Muscle of leg (tissue), 11 donors: ENCODE data around the gene RABEP2. TPM values are rescaled to one million over a fixed set of nuclear protein-coding genes. Genes with fewer than 3 reads are reported as not detected.
A peak's percentile ranks its signal among the peaks of the same experiment; 100 is the strongest.

Experiments used
- DNase-seq: peaks from one replicate; pipeline ENCODE4 v3.0.0; 2013
- H3K27ac ChIP-seq: one replicate; pipeline ENCODE4 v1.5.1; 2013; ENCODE audit warnings: mild to moderate bottlenecking, low read length, control low read depth
- H3K27me3 ChIP-seq: one replicate; pipeline ENCODE4 v1.6.1; 2013; ENCODE audit warnings: low read length; ENCODE audit not compliant: control insufficient read depth, insufficient read depth
- H3K36me3 ChIP-seq: one replicate; pipeline ENCODE4 v1.6.1; 2013; ENCODE audit warnings: low read length; ENCODE audit not compliant: control insufficient read depth, insufficient read depth
- H3K4me1 ChIP-seq: one replicate; pipeline ENCODE4 v1.6.1; 2013; ENCODE audit warnings: low read length; ENCODE audit not compliant: control insufficient read depth, insufficient read depth
- H3K4me3 ChIP-seq: one replicate; pipeline ENCODE4 v1.5.1; 2013; ENCODE audit warnings: low read length, control low read depth
- H3K9me3 ChIP-seq: replicated peaks from 2 replicates; pipeline ENCODE4 v1.6.1; 2013; ENCODE audit warnings: low read depth, low read length; ENCODE audit not compliant: control insufficient read depth
- WGBS: methylation state at CpG from one replicate; pipeline ENCODE4 v1.1.5; 2013; ENCODE audit warnings: missing lambda C conversion rate; ENCODE audit not compliant: insufficient coverage; 5-methylcytosine and 5-hydroxymethylcytosine counted together
- polyA plus RNA-seq, 8 donors: library from polyadenylated mRNA; unstranded; fragments of 120-200 nt; gene quantifications; one replicate each; pipeline versions ENCODE4 v1.2.1 to v1.2.3, GENCODE V29; 2013; ENCODE audit warnings: inconsistent platforms in 1 of 8, low replicate concordance in 1 of 8; ENCODE audit not compliant: insufficient read length in 8 of 8, insufficient read depth in 1 of 8
- total RNA-seq: library from RNA; stranded (reverse); fragments of 120-200 nt; gene quantifications from one replicate; pipeline ENCODE4 v1.2.4, GENCODE V29; 2013

The RABEP2 gene
- total and polyA plus RNA-seq, 9 donors, result 11.6 to 19.3 (median 15.3) TPM

- Histone ChIP-seq H3K27ac (peak overlapping the region; percentile 91), H3K4me3 (peak overlapping the region; percentile 72), H3K4me1 (peaks cover 68% of the 10 kb centered on the region), H3K27me3 (peaks cover 10% of the 10 kb centered on the region), H3K9me3 (no peaks in the 10 kb centered on the region), H3K36me3 (peaks cover 22% of the 10 kb centered on the region)
- WGBS, result under 1% methylated on average over 65 of the region's 66 CpGs
- peak; percentile 92 for DNase-seq
Observed at GRCh38 chr16:28879841-28880588, 45.0 kb downstream of the RABEP2 start.

- no peak for DNase-seq
- Histone ChIP-seq H3K27me3 (peaks cover 10% of the 10 kb centered on the region), H3K4me1 (peaks cover 73% of the 10 kb centered on the region), H3K9me3 (no peaks in the 10 kb centered on the region), H3K27ac (peak overlapping the region; percentile 91), H3K36me3 (peaks cover 22% of the 10 kb centered on the region), H3K4me3 (peak overlapping the region; percentile 72)
- 3% methylated on average over 15 of the region's 27 CpGs for WGBS
Observed at GRCh38 chr16:28879261-28879840, 45.7 kb downstream of the RABEP2 start.

DNA sequence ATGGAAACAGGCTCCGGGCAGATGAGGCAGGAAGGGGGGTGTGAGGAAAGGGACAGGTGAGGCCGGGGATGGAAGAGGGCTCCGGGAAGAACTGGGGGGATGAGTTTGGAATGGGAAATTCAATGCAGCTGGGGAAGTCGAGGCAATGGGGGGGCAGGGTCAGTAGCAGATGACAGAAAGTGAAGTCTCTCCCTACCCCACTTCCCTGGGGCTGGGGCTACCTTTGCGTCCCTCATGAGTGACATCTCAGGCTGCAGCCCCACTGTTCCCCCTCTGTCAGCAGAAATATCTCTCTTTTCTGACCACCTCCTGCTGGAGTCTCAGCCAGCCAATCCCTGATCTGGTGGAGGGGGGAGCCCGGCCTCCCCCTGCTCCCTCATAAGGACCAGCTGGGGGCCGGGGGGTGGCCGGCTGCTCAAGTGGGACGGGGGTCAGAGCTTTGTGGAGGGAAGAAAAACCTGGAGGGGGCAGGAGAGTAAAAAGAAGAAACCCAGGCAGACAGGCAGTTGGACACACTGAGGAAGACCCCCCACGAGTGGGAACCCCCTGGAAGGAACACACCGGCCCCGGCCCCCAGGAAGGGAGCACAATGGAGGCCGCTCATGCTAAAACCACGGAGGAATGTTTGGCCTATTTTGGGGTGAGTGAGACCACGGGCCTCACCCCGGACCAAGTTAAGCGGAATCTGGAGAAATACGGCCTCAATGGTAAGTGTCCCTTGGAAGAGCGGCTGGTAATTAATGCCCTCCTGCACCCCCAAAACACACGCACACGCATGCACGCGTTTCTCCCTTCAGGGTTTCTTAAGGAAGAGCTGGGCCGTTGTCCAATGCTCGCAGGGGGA lies 46.7 kb downstream of the RABEP2 start, which contains the start of gene ATP2A1:
Gene ATP2A1, plus strand, starts transcription at position 406 of the 844 bp plus-strand sequence. Its CDS starts 184 bp downstream, at position 590.
- peak within 1 kb of the TSS; percentile 91 for H3K27ac ChIP-seq
- peaks cover 7% of the 10 kb centered on the region for H3K27me3 ChIP-seq
- H3K9me3 ChIP-seq, result no peaks in the 10 kb centered on the region
- H3K36me3 ChIP-seq, result peaks cover 22% of the 10 kb centered on the region
- DNase-seq, result peak; percentile 52
- WGBS, result 56% methylated on average over 8 of the region's 25 CpGs
- peak within 1 kb of the TSS; percentile 72 for H3K4me3 ChIP-seq
- H3K4me1 ChIP-seq, result peaks cover 70% of the 10 kb centered on the region

- Histone ChIP-seq H3K4me3 (peak overlapping the region; percentile 72), H3K27ac (peak overlapping the region; percentile 91), H3K9me3 (no peaks in the 10 kb centered on the region), H3K27me3 (peaks cover 5% of the 10 kb centered on the region), H3K36me3 (peaks cover 28% of the 10 kb centered on the region), H3K4me1 (peaks cover 64% of the 10 kb centered on the region)
- no peak for DNase-seq
- no CpG with 5 or more reads among the region's 2 CpGs for WGBS
Observed at GRCh38 chr16:28877655-28878000, 47.4 kb downstream of the RABEP2 start.

DNA sequence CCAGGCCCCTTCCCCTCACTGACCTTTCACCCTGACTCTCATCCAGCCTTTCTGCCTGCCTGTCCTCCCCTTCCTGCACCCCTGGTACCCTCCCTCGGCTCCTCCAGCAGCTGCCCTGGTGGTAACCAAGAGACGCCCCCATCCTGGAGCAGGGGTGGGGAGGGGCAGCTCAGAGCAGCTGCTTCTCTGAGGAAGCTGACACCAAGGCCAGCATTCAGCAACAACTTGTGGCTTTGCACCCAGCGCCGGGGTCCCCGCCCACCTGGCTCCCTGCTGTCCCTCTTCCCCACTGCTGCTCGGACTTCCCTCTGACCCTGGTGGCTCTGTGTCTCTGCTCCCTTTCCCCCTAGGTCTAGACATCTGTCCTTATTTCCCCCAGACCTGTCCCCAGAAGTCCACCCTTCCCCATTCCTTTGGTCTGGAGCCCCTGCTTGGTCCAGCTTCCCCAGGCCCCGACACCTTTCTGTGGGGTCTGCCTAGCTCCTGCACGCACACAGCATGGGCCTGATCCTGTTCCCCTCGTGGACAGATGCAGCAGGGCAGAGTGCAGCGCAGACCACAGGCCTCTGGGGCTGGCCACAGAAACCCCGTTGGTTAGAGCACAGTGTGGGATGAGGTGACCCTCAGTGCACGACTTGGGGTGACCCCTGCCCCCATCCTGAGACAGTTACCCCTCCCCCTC lies 47.9 kb downstream of the RABEP2 start:
- DNase-seq, result peak; percentile 74
- peak overlapping the region; percentile 94 for H3K27ac ChIP-seq
- 15% methylated on average over 5 of the region's 12 CpGs for WGBS
- H3K36me3 ChIP-seq, result peaks cover 33% of the 10 kb centered on the region
- peaks cover 58% of the 10 kb centered on the region for H3K4me1 ChIP-seq
- no peak overlapping the region for H3K4me3 ChIP-seq
- H3K27me3 ChIP-seq, result peaks cover 5% of the 10 kb centered on the region
- no peaks in the 10 kb centered on the region for H3K9me3 ChIP-seq

- DNase-seq, result no peak
- peak overlapping the region; percentile 12 for H3K4me3 ChIP-seq
- H3K36me3 ChIP-seq, result peaks cover 42% of the 10 kb centered on the region
- 45% methylated on average over 6 of the region's 17 CpGs for WGBS
- H3K9me3 ChIP-seq, result no peaks in the 10 kb centered on the region
- H3K27ac ChIP-seq, result peak overlapping the region; percentile 94
- peaks cover 57% of the 10 kb centered on the region for H3K4me1 ChIP-seq
- H3K27me3 ChIP-seq, result peaks cover 5% of the 10 kb centered on the region
Observed at GRCh38 chr16:28876019-28876659, 48.9 kb downstream of the RABEP2 start.

GRCh38 chr16:28875134-28876018 lies 49.7 kb downstream of the RABEP2 start:
- H3K4me3 ChIP-seq, result peak overlapping the region; percentile 17
- DNase-seq, result peak; percentile 88
- H3K27me3 ChIP-seq, result peaks cover under 1% of the 10 kb centered on the region
- H3K36me3 ChIP-seq, result peaks cover 42% of the 10 kb centered on the region
- no peaks in the 10 kb centered on the region for H3K9me3 ChIP-seq
- H3K4me1 ChIP-seq, result peaks cover 49% of the 10 kb centered on the region
- 56% methylated on average over 4 of the region's 13 CpGs for WGBS
- peak overlapping the region; percentile 94 for H3K27ac ChIP-seq

- Histone ChIP-seq H3K27ac (peak overlapping the region; percentile 7), H3K36me3 (peaks cover 52% of the 10 kb centered on the region), H3K4me1 (peaks cover 43% of the 10 kb centered on the region), H3K9me3 (no peaks in the 10 kb centered on the region), H3K4me3 (no peak overlapping the region), H3K27me3 (no peaks in the 10 kb centered on the region)
- WGBS, result 95% methylated on average over 6 of the region's 6 CpGs
- no peak for DNase-seq
Observed at GRCh38 chr16:28874406-28874805, 50.6 kb downstream of the RABEP2 start.
